AML-193 (cell line): Measurements from ENCODE around the gene SPEG.

Experiments used
- DNase-seq, 2 experiments: peaks; one replicate each; lab custom pipeline; 2025; lab: John Stamatoyannopoulos, UW

Gene SPEG

DNA sequence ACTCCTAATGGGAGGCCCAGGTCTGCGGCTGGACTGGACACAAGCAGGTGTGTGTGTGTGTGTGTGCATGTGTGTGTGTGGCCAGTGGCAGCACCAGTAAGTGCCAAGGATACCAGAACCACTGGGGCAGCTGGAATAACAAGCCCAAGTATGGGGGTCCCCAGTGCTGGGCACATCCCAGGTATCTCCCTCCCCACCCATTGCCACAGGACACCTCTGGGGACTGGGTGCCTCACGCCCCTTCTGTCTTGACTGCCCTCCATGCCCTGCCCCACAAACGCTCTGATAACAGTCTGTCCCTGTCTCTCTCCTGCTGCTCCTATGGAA is 9.0 kb downstream of the SPEG start:
- no peak for DNase-seq

GRCh38 chr2:219444566-219445091 is 10.0 kb downstream of the SPEG start:
- no peak for DNase-seq

GRCh38 chr2:219445220-219445640 is 10.6 kb downstream of the SPEG start:
- DNase-seq = no peak

GRCh38 chr2:219446101-219446504 is 11.5 kb downstream of the SPEG start:
- DNase-seq = no peak

DNA sequence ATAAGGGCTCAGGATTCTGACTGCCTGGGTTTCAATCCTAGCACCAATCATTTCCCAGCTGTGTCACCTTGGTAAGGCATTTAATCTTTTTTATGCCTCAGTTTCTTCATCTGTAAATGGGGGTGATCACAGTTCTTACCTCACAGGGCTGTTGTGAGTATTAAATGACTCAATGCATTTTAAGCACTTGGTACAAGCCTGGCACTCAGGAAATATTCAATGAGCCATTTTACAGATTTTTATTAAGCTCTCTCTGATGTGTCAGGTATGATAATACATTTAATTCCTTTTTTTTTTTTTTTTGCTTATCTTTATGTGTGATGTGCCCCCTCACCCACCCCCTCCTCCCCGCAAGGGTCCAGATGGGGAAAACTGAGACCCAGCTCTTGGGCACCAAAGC is 12.0 kb downstream of the SPEG start:
- DNase-seq = no peak

- no peak for DNase-seq
Observed at GRCh38 chr2:219447242-219448098, 12.8 kb downstream of the SPEG start.

- DNase-seq = no peak
Observed at GRCh38 chr2:219448099-219448775, 13.6 kb downstream of the SPEG start.

- no peak for DNase-seq
Observed at GRCh38 chr2:219448776-219449341, 14.2 kb downstream of the SPEG start.

DNA sequence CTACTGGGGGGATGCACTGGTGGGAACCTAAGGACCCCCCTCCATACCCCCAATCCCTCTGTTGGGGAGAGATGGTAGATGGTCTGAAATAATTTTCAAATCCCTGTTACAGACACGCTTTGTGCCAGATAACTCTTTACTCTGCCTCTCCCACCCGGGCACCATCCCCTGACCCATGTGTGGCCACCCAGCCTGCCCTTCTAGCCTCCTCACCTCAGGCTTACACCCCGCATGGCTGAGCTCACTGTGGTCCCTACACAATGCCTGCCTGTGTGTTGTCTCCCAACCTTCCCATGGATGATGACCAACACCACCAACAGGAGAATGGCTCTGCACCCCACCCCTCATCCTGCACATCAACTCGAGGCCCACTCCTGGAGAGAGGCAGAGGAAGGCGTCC is 15.0 kb downstream of the SPEG start:
- DNase-seq = no peak

DNA sequence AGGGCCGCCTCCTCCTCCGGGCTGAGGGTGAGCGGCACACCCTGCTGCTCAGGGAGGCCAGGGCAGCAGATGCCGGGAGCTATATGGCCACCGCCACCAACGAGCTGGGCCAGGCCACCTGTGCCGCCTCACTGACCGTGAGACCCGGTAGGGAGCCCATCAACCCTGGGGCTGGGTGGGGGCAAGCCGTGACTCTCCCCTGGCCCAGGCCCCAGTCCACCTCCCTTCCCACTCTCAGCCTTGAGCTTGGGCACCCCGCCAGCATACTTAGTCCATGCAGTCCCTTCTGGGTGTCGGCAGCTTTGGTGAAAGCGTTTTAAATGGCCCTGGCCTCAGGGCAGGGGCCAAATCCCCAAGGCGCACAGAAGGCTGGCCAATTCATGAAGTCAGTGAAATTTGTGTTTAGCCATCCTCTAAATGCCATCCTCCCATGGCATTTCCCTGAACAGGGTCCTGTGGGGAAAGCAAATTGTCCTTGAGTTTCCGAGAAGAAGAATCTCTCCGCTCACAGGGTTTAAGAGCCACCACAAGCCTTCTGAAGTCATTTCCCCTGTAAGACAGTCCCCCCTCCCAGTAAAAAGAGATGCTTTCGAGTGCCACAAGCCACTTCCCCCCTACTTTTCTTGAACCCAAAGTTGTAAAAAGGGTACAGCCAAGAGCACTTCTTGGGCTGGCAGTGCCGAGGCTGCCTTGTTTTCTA is 17.2 kb downstream of the SPEG start:
- DNase-seq = no peak

GRCh38 chr2:219452361-219453317 is 18.0 kb downstream of the SPEG start:
- DNase-seq = no peak

DNA sequence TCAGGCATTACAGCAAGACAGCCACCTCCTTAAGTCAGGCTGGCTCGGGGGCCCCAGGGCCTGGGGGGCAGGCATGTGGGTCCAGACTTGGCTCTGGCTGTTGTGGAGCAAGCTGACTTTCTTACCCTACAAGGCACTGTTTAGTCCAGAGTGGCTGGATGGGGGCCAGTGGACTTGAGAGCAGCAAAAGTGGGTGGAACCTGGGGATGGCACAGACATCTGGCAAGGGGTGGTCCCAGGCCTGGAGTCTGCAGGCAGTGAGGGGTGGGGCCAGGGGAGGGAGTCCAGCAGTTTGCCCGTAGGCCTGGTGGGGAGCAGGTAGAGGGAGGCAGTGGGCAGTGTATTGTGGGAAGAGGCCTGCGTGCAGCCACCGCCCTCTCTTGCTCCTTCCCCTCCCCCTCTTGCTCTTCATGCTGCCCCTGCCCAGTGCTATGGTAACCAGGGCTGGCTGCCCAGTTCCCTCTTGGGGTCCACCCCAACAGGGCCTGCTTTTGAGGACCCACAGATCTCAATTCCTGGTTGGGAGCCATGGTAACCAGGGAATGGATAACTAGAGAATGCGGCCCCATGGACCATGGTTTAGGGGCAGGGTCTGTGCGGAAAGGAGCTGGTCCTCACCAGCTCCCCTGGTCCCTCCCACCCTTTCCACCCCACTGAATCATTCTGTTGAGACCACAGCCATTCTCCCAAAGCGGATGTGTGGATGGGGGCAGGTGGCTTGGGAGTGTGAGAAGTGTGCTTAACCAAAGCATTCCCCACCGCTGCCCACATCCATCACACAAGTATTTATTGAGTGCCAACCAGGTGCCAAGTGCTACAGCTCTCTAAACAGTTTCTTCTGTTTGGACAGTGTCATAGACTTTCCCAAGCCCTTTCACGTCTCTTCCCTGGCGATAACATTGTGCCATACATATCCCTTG is 19.3 kb downstream of the SPEG start:
- DNase-seq = no peak

GRCh38 chr2:219455581-219455980 is 20.9 kb downstream of the SPEG start:
- no peak for DNase-seq

DNA sequence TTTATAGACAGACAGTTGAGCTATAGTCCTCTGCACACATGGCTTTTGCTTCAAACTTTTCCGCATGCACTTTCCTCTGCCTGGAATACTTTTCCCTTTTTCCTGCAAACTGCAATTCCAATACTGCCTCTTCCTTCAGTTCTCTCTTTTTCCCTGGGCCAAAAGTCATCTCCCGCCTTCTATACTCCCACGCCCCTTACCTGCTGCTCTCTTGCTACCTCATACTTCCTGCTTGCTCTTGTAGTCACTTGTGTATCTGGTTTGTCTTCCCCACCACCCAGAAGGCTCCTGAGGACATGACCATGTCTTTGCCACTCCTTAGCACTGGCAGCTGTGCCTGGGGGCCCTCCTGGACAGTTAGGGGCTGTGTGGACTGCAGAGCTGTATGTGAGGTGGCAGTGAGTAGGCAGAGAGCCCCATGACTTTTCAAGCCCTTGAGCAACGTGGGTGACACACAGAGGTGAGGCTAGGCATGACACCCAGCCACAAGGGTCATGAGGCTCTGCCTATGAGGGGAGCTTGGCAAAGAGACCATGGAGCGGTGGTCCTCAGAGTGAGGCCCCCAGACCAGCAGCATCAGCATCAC is 23.2 kb downstream of the SPEG start:
- no peak for DNase-seq

GRCh38 chr2:219458996-219459395 is 24.4 kb downstream of the SPEG start:
- DNase-seq = no peak

DNA sequence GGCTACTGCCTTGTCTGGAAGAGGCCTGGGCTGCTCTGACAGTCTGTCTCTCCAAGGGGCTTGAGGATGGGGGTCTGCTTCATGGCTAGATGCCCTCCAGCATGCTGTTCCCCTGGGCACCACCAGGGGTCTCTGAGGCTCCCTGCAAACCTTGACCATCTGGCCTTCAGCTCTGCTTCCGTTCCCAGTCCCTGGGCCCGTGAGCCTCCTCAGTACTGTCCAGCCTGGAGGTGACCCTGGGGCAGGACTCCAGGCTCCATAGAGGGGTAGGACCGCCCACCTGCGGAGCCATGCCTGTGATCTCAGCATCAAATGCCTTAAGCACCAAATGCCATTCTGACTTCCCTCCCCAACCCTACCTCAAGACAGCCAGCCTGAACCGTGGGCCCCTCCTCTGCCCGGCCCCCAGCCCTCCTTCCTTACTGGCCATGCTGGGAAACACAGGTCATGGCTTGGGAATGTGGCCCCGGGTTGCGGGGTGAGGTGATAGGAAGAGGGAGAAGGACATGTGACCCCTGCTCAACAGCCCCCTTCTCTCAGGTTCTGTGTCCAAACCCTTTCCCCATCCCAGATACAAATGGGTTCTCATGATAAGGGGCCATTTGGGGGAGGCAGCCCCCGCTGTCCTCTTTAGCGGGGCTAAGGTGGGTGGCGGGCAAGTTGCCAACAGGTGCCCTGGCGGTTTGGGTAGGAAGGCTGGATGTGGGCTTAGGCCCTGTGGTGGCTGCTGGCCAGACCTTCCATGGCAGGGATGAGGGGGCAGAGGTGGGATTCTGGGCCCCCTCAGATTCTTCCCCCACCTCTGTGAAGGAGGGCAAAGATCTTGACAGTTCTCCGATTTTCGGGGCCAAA is 25.0 kb downstream of the SPEG start:
- peak; percentile 24 to 31 for DNase-seq

DNA sequence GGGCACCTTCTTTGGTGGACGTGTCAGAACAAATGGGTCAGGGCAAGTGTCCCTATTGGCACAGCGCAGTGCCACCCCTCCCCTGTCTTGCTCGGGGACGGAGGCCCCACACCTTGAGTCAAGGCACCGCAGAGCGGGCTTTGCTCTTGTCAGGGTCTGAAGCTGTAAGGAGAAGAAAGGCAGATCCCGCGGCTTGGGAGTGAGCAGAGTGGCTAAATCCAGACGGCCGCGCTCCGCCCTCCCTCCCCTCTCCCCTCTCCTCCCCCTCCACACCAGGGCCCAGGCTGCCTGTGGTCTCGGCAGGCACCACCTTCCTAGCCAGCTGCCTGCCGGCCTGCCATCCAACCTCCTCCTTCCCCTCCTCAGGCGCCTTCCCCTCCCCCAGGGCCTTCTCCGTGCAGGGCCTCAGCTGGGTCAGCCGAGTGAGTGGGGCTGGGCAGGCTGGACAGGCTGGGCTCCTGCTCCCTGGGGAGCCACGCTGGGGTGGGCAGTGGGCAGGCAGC is 25.8 kb downstream of the SPEG start:
- no peak for DNase-seq

DNA sequence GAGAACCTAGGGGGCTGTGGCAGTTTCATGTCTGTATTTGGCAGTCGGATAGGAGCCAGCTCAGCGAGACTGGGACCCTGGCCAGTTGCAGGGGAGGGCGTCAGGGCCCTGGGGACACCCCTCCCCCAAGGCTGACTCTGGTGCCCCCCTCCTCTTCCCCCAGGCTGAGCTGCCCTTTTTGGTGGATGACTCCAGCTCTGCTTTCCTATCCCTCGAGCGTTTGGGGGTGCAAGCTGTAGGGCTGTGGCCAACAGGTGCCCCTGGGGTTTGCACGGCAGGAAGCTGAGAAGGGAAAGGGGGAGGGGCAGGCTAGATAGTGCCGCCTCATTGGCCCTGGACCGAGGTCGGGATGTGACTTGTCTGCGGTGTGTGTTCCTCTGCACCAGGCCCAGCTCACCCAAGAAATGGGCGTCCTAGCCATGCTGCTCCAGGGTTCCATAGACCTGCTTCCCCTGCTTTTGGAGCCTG is 26.4 kb downstream of the SPEG start:
- no peak for DNase-seq
